ENCODE data around the gene EVL. TPM values are rescaled to one million over a fixed set of nuclear protein-coding genes. Genes with fewer than 3 reads are reported as not detected.

EVL gene
- total RNA-seq, 1 donor from 2014 or later, result 159 TPM

GRCh38 chr14:100128688-100129087 lies 63.5 kb downstream of the EVL start:
- H3K27me3 Mint-ChIP-seq, result no peaks in the 10 kb centered on the region
- peaks cover 13% of the 10 kb centered on the region for H3K4me1 Mint-ChIP-seq (ENCODE audit: unreplicated experiment)
- peaks cover 7% of the 10 kb centered on the region for H3K36me3 Mint-ChIP-seq
- no peak overlapping the region for H3K27ac Mint-ChIP-seq
- no peaks in the 10 kb centered on the region for H3K9me3 Mint-ChIP-seq
- no peak for TF ChIP-seq CTCF (conservative IDR thresholded peaks at IDR 0.05)
- no peak overlapping the region for H3K4me3 Mint-ChIP-seq
- no peak for DNase-seq (ENCODE audit: extremely low spot score, unreplicated experiment)

- H3K27me3 Mint-ChIP-seq, result no peaks in the 10 kb centered on the region
- H3K27ac Mint-ChIP-seq, result no peak overlapping the region
- H3K4me1 Mint-ChIP-seq (ENCODE audit: unreplicated experiment), result peaks cover 17% of the 10 kb centered on the region
- H3K4me3 Mint-ChIP-seq, result no peak overlapping the region
- no peak for DNase-seq (ENCODE audit: extremely low spot score, unreplicated experiment)
- no peak for TF ChIP-seq CTCF (conservative IDR thresholded peaks at IDR 0.05)
- peaks cover 7% of the 10 kb centered on the region for H3K36me3 Mint-ChIP-seq
- no peaks in the 10 kb centered on the region for H3K9me3 Mint-ChIP-seq
Observed at GRCh38 chr14:100129161-100129589, 64.0 kb downstream of the EVL start.

DNA sequence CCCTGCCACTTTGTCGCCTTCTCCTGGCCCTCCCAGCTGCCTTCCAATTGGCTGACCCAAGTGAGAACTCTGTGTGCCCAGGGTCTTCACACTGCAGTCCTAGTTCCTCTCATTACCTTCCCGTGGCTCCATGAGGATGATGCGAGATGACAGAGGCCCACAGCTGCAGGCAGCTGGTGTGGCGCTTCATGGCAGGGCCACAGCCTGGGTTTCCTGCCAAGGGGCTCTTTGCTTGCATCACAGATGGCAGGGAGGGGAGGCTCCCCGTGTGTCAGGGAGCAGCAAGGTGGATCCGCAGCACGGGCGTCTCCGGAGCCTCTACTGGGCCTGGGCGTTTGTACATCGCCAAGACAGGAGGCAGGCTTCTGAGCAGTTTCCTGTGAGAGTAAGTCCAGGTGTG lies 65.3 kb downstream of the EVL start:
- peaks cover 7% of the 10 kb centered on the region for H3K36me3 Mint-ChIP-seq
- H3K27ac Mint-ChIP-seq, result peak overlapping the region; percentile 89
- no peak for TF ChIP-seq CTCF (conservative IDR thresholded peaks at IDR 0.05)
- no peak overlapping the region for H3K4me3 Mint-ChIP-seq
- H3K27me3 Mint-ChIP-seq, result no peaks in the 10 kb centered on the region
- no peaks in the 10 kb centered on the region for H3K9me3 Mint-ChIP-seq
- H3K4me1 Mint-ChIP-seq (ENCODE audit: unreplicated experiment), result peaks cover 18% of the 10 kb centered on the region
- no peak for DNase-seq (ENCODE audit: extremely low spot score, unreplicated experiment)

- Mint-ChIP-seq H3K27me3 (no peaks in the 10 kb centered on the region), H3K27ac (peak overlapping the region; percentile 89), H3K9me3 (no peaks in the 10 kb centered on the region), H3K4me1 (ENCODE audit: unreplicated experiment) (peaks cover 18% of the 10 kb centered on the region), H3K36me3 (peaks cover 7% of the 10 kb centered on the region), H3K4me3 (peak overlapping the region; percentile 25)
- DNase-seq (ENCODE audit: extremely low spot score, unreplicated experiment), result no peak
- no peak for TF ChIP-seq CTCF (conservative IDR thresholded peaks at IDR 0.05)
Observed at GRCh38 chr14:100131181-100131580, 66.0 kb downstream of the EVL start.

GRCh38 chr14:100132161-100132902 lies 67.1 kb downstream of the EVL start:
- Mint-ChIP-seq H3K9me3 (no peaks in the 10 kb centered on the region), H3K27me3 (no peaks in the 10 kb centered on the region), H3K36me3 (peaks cover 11% of the 10 kb centered on the region), H3K4me3 (no peak overlapping the region), H3K27ac (no peak overlapping the region), H3K4me1 (ENCODE audit: unreplicated experiment) (peaks cover 18% of the 10 kb centered on the region)
- no peak for TF ChIP-seq CTCF (conservative IDR thresholded peaks at IDR 0.05)
- no peak for DNase-seq (ENCODE audit: extremely low spot score, unreplicated experiment)

All from type B pancreatic cell (in vitro differentiated cells).